GM21423 (cell line): ENCODE data around the gene RNF125.

Experiments
- ATAC-seq: cut with Tn5 transposase; IDR thresholded peaks from one replicate; pipeline ENCODE4 v1.9.1; 2021; ENCODE audit warnings: mild to moderate bottlenecking, moderate library complexity; ENCODE audit not compliant: unreplicated experiment

Gene RNF125

DNA sequence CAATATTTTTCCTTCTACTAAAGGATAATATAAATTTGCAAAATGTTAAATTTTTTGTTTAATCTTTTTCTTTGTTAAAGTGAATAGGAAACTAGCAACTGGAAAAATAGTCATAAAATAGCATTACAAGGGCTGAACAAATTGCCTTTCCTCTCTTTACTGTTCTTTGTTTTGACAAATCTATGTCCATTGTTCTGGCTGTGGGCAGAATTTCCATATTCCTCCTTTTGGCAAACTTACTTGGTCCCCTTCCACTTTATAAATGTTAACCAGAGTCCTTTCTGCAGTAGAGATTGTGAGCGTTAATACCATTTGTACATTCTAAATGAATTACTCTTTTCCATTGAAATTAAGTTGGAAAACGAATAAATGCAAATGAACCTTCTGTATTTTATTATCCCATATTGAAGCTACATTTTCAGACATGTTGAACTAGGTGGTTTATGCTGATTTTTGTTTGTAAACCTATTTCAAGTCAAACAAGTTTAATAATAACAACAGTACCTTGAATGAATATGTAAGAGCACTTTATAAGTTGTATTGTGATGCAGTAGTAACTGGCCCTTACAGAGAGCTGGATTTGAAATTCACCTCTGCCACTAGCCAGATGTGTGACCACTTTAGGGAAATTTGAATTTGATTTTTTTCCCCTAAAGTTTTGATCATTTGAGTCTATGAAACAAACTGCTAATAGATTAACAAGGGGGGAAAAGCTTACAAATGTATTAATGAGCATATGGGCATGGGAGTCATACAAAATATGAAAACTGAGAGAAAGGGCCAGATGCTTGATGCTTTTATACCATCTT lies 3.3 kb downstream of the RNF125 start:
- no peak for ATAC-seq

DNA sequence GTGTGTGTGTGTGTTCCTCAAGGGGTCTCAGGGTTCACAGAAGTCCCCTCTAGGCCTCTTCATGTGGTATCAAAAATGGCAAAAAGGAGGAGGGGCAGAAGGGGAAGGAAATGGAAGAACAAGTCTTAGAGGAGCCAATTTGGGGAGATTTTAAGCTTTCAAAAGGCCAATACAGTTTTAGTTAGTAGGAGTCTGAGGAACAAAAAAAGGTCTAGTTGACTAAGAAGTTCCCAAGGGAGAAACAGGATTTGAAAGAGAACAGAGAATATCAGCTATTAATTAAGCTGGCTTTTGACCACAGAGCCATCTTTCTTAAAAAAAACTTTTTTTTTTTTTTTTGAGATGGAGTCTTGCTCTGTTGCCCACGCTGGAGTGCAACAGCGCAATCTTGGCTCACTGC lies 7.1 kb downstream of the RNF125 start:
- ATAC-seq: no peak

DNA sequence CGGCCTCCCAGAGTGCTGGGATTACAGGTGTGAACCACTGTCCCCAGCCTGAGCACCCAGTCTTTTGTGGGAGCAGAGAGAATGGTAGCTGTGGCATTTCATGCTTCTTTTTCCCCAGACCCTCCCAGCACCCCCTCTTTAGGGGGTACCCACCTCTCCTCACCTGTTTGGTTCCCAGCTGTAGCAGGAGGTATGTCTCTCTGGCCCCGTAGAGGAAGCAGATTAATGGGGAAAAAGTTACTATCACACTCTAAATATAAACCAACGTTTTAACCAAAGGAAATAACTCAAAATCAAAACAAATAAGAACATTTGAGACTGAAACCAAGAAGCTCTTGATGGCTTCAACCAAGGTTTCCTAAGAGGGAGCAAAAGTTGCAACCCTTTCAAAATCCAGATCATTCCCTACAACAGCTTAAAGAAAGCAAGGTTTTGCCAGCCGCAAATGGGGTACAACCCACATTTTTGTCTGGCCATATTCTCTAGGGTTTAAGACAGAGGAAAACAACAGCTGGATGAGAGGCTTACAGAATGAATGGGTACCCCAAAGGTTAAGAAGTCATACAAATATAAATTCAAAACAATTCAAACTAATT lies 8.0 kb downstream of the RNF125 start:
- no peak for ATAC-seq

DNA sequence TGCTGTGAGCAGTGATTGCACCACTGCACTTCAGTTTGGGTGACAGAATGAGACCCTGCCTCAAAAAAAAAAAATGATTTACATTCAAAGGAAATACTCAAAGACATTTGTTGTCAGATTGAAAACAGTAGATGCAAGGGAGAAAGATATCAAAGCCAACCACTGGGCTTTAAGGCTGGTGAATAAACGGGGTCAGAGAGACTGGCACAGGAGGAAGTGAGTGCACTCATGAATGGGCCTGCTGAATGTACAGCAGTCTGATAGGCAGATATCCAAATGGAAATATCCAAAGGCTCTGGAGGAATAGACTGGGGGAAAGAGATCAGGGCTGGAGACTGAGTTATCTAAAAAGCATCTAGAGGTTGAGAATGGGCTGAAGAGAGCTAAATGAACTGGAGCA lies 10.9 kb downstream of the RNF125 start:
- ATAC-seq: no peak

DNA sequence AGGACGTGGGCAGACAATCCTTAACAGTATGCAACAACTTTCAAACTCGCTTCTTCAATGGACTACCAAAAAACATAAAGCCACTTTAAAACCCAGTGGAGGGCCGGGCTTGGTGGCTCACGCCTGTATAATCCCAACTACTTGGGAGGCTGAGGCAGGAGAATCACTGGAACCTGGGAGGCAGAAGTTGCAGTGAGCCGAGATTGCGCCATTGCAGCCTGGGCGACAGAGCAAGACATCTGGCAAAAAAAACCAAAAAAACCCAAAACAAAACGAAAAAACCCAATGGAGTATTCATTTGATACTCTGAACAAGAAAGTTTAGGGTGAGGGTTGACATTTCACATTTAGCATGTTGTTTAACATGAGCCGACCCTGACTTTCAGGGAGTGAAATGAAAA lies 14.0 kb downstream of the RNF125 start:
- no peak for ATAC-seq

DNA sequence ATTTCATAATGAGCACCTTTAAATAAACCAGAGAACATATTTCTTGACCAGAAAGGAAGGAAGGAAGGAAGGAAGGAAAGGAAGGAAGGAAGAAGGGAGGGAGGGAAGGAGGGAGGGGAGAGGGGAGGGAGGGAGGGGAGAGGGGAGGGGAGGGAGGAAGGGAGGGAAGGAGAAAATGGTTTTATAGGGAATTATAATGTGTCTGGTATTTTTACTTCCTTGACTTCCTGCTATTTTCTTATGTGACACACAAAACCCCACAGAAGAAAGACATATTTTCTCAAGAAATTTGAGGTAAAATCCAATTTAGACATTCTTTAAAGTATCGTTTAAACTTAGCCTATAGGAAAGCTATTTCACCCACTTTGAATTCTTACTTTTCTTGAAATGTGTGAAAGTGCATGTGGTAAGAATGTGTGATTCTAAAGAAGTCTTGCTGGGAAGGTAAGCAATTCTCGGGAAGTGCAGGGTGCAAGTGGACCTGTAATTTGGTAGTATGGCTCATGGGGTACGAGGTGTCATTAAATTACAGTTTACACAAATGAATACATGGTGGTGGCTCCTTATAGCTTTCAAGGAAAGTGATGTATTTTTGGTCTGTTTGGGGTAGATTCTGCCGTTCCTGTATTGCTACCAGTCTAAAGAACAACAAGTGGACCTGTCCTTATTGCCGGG lies 18.0 kb downstream of the RNF125 start:
- no peak for ATAC-seq

DNA sequence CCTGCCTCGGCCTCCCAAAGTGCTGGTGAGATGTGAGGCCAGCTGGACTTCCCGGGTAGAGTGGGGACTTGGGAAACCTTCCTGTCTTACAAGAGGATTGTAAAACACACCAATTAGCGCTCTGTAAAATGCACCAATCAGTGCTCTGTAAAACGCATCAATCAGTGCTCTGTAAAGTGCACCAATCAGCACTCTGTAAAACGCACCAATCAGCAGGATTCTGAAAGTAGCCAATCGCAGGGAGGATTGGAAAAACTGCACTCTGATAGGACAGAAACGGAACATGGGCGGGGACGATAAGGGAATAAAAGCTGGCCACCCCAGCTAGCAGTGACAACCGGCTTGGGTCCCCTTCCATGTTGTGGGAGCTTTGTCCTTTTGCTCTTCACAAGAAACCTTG lies 19.0 kb downstream of the RNF125 start:
- ATAC-seq: no peak

- peak; percentile 89 for ATAC-seq
These were observed 22.3 kb downstream of the RNF125 start for GRCh38 chr18:32040936-32041335.

DNA sequence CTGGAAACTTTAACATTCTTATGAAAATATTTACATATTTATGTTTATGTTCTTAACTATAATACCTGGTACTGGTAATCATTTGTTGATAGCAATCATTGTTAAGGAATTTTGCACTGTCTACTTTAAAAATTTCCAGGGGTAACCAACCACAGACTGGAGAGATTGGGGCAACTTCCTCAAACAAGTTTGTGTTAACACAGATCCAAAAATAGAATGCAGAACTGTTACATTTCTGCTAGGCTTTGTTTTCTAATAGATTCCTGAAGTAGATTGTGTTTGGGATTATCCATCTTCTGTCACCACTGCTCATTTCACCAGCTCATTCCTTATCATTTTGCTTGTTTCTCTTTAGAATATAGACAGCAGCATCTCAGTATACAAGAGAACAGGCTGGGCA lies 23.7 kb downstream of the RNF125 start:
- ATAC-seq: no peak

DNA sequence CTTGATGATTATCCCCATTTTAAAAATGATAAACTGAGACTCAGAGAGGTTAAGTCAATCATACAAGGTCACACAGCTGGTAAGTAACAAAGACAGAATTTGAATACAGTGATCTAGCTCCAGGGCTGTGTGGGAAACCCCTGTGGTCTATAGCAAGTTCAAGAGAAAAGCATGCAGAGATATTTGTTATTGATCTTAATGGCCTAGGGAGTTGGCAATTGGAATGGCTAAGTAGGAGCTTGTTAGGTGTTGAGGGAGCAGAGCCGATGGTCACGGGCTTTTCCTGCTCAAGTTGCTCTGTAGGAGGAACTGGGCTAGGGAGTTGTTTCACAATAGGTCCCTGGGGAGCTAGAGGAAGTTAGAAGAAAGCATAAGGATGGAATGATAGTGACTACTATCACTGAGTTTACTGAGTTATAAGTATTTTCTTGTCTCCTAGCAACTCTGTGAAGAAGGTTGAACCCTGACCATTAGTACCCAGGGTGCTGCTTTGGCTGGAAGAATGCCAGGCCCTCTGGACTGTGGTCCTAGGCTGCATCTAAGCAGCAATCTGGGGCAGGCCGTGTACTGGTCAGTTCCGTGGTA lies 30.0 kb downstream of the RNF125 start:
- ATAC-seq: peak; percentile 58

DNA sequence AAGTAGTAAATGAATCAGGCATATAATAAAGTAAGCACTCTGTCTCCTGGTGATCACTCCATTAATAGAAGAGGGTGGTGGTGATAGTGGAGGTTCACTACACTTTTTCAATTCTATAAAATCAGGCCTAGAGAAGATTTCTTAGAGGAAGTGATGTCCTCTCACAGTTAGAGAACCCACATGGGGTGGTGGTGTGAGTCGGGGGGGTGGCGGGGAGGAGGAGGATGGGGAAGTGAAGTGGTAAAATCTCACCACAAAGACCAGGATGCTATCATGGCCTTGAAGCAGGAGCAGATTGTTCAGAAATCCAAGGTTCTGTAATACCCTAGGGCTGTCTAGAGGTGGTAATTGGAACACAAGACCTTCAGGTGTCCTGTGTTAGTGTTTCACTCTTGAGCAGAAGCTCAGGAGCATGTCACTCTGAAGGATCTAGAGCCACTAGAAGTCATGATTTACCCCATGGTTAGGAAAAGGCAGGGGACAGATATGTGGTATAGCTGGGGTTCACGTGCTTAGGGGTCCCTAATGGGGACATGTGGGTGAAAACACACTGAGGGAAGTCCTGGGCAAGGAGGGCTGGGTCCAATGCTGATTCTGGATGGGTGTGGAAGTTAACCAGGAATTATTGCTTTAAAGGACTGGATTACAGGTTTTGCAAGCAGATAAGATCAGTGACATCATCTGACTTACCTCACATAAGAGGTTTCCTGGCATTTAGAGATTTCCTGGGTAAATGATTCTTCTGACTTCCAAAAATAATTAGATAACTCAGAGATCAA lies 31.0 kb downstream of the RNF125 start:
- peak; percentile 49 for ATAC-seq

DNA sequence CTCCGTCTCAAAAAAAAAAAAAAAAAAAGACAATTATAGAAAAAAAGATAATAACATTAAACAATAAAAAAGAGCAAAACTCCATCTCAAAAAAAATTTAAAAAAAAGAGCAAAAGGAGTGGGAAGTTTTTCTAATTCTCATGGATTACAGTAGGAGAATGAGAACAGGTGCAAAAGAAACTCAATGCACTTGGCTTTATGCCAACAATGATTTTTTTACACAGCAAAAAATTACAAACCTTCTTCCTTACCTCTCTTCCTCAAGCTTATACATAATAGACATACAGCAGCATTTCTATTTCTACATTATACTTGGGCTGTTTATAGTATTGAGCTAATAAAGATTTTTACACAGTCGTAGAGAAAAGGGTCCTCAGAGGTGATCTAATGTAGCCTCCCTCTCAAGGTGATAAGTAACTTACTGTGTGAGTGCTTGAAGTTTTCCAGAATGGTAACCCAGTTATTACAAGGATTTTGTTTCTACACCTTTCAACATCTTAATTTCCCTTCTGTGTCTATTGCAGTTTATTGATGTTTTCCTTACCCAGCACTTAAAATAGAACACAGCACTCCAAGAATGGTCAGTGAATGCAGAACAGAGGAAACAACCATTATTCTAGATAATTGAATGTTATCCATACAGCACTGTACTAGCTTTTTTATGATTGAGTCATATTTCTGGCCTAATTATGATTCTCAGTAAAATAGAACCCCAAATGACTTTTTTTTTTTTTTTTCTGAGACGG lies 38.2 kb downstream of the RNF125 start:
- no peak for ATAC-seq

DNA sequence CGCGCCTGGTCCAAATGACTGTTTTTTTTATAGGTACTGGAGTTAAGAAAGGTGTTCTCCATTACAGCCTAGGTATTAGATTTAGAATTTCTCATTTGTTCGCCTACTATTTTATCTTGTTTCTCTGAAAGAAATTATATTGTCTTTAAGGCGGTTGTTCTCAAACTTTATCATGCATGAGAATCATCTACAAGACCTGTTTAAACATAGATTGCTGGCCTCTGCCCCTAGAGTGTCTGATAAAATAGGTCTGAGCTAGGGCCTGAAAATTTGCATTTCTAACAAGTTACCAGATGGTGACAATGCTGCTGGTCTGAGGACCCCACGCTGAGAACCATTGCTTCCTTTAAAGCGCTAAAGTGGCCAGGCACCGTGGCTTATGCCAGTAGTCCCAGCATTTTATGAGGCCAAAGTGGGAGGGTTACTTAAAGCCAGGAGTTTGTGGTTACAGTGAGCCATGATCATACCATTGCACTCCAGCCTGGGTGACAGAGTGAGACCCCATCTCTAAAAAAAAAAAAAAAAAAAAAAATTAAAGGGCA lies 39.1 kb downstream of the RNF125 start:
- ATAC-seq: no peak

DNA sequence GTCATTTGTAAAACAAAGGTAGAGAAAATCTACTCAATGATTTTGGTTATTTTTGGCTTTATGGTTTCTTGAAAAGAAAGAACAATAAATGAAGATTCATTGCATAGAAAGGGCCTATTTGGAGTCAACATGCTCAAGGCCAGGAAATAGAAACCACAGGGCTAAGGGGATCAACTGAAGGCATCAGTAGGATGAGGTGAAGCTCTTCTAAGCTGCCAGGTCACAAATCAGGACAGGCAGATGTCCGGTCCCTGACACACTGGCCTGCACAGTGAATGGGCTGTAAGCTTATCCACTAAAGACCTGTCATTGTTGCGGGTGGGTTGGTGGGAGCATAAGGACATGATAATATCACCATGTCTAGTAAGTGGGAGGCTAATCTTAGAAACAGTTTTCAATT lies 41.4 kb downstream of the RNF125 start:
- ATAC-seq: no peak

DNA sequence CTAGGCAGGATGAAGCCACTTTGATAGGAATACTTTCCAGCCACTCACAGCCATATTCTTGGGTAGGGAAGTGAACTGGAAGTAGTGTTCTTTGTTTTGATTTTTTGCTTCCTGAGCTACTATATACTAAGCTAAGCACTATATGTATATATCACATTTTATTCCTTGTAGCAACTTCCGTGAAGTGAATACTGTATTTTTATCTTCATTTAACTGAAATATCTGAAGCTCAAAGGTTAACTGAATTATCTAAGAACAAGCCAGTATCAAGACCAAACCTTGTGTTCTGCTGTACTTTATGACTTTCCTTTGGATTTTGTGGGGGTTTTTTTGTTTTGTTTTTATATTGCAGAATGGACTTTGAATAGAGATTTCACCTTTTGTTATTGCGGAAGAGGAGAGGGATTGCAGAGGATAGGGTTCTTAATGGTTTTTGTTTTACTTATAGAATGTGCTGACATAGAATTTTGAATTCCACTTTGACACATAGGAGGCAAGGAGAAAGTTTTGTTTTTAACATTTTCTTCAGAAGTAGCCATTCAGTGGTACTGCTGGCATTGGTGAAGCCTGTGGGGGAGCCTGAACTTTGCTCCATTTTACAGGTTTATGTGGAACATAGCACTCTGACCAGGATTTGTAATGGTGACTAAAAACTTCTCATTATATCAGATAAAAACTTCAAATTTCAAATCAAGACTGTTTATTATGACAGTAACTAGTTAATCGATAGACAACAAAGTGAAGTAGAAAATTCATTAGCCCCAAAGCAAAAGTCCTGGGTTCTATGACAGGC lies 48.9 kb downstream of the RNF125 start:
- no peak for ATAC-seq

- ATAC-seq: peak; percentile 71
These were observed 53.7 kb downstream of the RNF125 start for GRCh38 chr18:32072321-32072720.

DNA sequence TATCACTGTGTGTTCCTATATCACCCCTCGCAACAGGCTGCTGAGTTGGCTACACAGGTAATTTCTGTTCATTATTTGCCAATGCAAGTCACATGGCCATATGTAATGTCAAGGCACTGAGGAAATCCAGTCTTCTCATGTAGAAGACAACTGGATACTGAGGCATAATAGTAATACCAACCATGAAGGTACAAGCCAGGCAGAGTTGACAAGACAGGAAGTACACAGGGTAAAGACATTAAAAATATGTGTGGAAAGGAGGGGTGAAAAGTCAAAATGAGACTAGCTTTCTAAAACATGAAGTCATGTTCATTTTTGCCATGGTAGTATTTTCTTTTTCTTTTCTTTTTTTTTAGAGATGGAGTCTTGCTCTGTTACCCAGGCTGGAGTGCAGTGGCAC lies 55.6 kb downstream of the RNF125 start:
- ATAC-seq: no peak

DNA sequence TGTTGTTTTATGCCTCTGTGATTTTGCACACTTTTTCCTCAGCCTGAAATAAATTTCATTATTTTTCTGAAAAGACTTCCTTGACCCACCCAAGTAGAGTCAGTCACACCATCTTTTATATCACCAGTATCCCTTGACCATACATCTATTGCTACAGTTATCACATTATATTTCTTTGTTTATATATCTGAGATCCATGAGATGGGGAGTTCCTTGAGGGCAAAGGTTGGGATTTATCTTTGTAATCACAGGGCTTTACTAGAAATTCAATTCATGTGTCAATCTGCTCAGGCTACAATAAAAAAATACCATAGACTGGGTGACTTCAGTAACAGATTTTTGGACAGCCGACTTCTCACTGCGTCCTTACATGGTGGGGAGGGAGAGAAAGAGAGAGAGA lies 60.2 kb downstream of the RNF125 start:
- no peak for ATAC-seq

GRCh38 chr18:32081881-32082280 lies 63.3 kb downstream of the RNF125 start:
- ATAC-seq: no peak
